Chondrocyte (in vitro differentiated cells): ENCODE data around the gene AQR. TPM values are rescaled to one million over a fixed set of nuclear protein-coding genes. Genes with fewer than 3 reads are reported as not detected.

Experiments used
- DNase-seq: peaks from one replicate; pipeline ENCODE4 v3.0.0; 2021; ENCODE audit warnings: mixed read lengths, low spot score
- H3K27ac Mint-ChIP-seq: one replicate; pipeline ENCODE4 v1.8.0; 2021; ENCODE audit warnings: mild to moderate bottlenecking, moderate library complexity, mixed read lengths; ENCODE audit not compliant: unreplicated experiment
- H3K27me3 Mint-ChIP-seq: 2 replicates; pipeline ENCODE4 v1.8.0; 2021; ENCODE audit warnings: low read depth, mixed read lengths
- H3K36me3 Mint-ChIP-seq: 2 replicates; pipeline ENCODE4 v1.8.0; 2021; ENCODE audit warnings: low read depth, mixed read lengths
- H3K4me1 Mint-ChIP-seq: 2 replicates; pipeline ENCODE4 v1.8.0; 2021; ENCODE audit warnings: low read depth, mild to moderate bottlenecking, mixed read lengths
- H3K4me3 Mint-ChIP-seq: one replicate; pipeline ENCODE4 v1.8.0; 2021; ENCODE audit warnings: mild to moderate bottlenecking, moderate library complexity, mixed read lengths; ENCODE audit not compliant: unreplicated experiment
- H3K9me3 Mint-ChIP-seq: 2 replicates; pipeline ENCODE4 v1.8.0; 2021; ENCODE audit warnings: low read depth, mixed read lengths
- CTCF ChIP-seq: fragments of 200-600 bp; sonication (generic); IDR thresholded peaks from 2 replicates; pipeline ENCODE4 v1.5.0; 2021; ENCODE audit warnings: antibody characterized with exemption, mild to moderate bottlenecking, moderate library complexity
- total RNA-seq: library from RNA; stranded (reverse); gene quantifications from 3 replicates; pipeline ENCODE4 v1.2.1, GENCODE V29; 2021

The AQR gene
- total RNA-seq, 1 donor from 2014 or later: 18.2 TPM

GRCh38 chr15:34883633-34884032 is 85.9 kb downstream of the AQR start:
- H3K9me3 Mint-ChIP-seq: no peaks in the 10 kb centered on the region
- DNase-seq: no peak

GRCh38 chr15:34883042-34883441 is 86.5 kb downstream of the AQR start:
- no peak for TF ChIP-seq CTCF
- DNase-seq: no peak
- no peak overlapping the region for H3K27ac Mint-ChIP-seq
- H3K27me3 Mint-ChIP-seq: no peaks in the 10 kb centered on the region
- no peak overlapping the region for H3K4me3 Mint-ChIP-seq
- no peaks in the 10 kb centered on the region for H3K9me3 Mint-ChIP-seq
- peaks cover 8% of the 10 kb centered on the region for H3K4me1 Mint-ChIP-seq
- peaks cover 33% of the 10 kb centered on the region for H3K36me3 Mint-ChIP-seq

More at GRCh38 chr15:34883633-34884032, 85.9 kb downstream of the AQR start:
- Mint-ChIP-seq H3K36me3 (peaks cover 30% of the 10 kb centered on the region), H3K4me3 (no peak overlapping the region), H3K27me3 (no peaks in the 10 kb centered on the region), H3K4me1 (peaks cover 8% of the 10 kb centered on the region), H3K27ac (no peak overlapping the region)
- TF ChIP-seq CTCF: no peak

- no peak overlapping the region for H3K27ac Mint-ChIP-seq
- H3K4me1 Mint-ChIP-seq: no peaks in the 10 kb centered on the region
- H3K27me3 Mint-ChIP-seq: no peaks in the 10 kb centered on the region
- H3K36me3 Mint-ChIP-seq: peaks cover 32% of the 10 kb centered on the region
- H3K4me3 Mint-ChIP-seq: no peak overlapping the region
- no peak for DNase-seq
- no peaks in the 10 kb centered on the region for H3K9me3 Mint-ChIP-seq
- TF ChIP-seq CTCF: no peak
Measured at GRCh38 chr15:34879107-34879506, 90.4 kb downstream of the AQR start.

- no peaks in the 10 kb centered on the region for H3K9me3 Mint-ChIP-seq
- no peak for TF ChIP-seq CTCF
- H3K27ac Mint-ChIP-seq: no peak overlapping the region
- H3K36me3 Mint-ChIP-seq: peaks cover 31% of the 10 kb centered on the region
- H3K4me1 Mint-ChIP-seq: peaks cover 5% of the 10 kb centered on the region
- DNase-seq: no peak
- no peaks in the 10 kb centered on the region for H3K27me3 Mint-ChIP-seq
- H3K4me3 Mint-ChIP-seq: no peak overlapping the region
Measured at GRCh38 chr15:34876640-34877039, 92.9 kb downstream of the AQR start.

- Mint-ChIP-seq H3K4me1 (peaks cover 7% of the 10 kb centered on the region), H3K27ac (no peak overlapping the region), H3K9me3 (peaks cover 9% of the 10 kb centered on the region), H3K27me3 (no peaks in the 10 kb centered on the region), H3K4me3 (no peak overlapping the region), H3K36me3 (peaks cover 28% of the 10 kb centered on the region)
- TF ChIP-seq CTCF: no peak
- DNase-seq: no peak
Measured at GRCh38 chr15:34869110-34869509, 100.4 kb downstream of the AQR start.
